ENCODE data around the gene SLC24A3.
A peak's percentile ranks its signal among the peaks of the same experiment; 100 is the strongest.

Gene SLC24A3

GRCh38 chr20:19401096-19401495 lies 188.7 kb downstream of the SLC24A3 start:
- DNase-seq (ENCODE audit: low read depth in 1 of 2, low spot score in 1 of 2): no peak
- in situ Hi-C loops (cut with HindIII; ENCODE audit: low pct_unique_long_range_greater_than_20kb, low sequenced_read_pairs): no loop called here
- TF ChIP-seq JUND (IDR thresholded peaks at IDR 0.05; ENCODE audit: low read depth): no peak

DNA sequence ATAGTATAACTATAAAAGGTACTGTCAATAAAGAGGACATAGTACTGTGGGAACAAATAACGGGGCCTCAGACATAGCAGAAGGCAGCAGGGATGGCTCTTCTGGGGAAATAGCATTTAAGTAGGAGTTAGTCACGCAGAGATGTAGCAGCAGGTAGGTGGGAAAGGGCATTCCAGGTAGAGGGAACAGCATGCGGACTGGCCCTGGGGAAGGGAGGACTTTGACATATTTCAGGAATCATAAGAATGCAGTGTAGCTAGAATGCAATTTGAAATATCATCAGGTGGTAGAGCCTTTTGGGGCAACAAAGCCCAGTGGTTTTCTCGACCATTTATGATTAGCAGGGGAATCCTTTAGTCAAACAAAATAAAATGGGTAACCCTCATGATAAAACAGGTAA lies 191.1 kb downstream of the SLC24A3 start:
- in situ Hi-C loops (cut with HindIII; ENCODE audit: low pct_unique_long_range_greater_than_20kb, low sequenced_read_pairs): no loop called here
- no peak for TF ChIP-seq JUND (IDR thresholded peaks at IDR 0.05; ENCODE audit: low read depth)
- peak in 1 of 2 experiments; percentile 85 for DNase-seq (ENCODE audit: low read depth in 1 of 2, low spot score in 1 of 2)

GRCh38 chr20:19404826-19405225 lies 192.4 kb downstream of the SLC24A3 start:
- no peak for TF ChIP-seq JUND (IDR thresholded peaks at IDR 0.05; ENCODE audit: low read depth)
- in situ Hi-C loops (cut with HindIII; ENCODE audit: low pct_unique_long_range_greater_than_20kb, low sequenced_read_pairs): no loop called here

GRCh38 chr20:19405958-19406357 lies 193.5 kb downstream of the SLC24A3 start:
- in situ Hi-C loops (cut with HindIII; ENCODE audit: low pct_unique_long_range_greater_than_20kb, low sequenced_read_pairs): no loop called here
- DNase-seq (ENCODE audit: low read depth in 1 of 2, low spot score in 1 of 2): peak in 1 of 2 experiments; percentile 64
- TF ChIP-seq JUND (IDR thresholded peaks at IDR 0.05; ENCODE audit: low read depth): no peak

More at GRCh38 chr20:19404826-19405225, 192.4 kb downstream of the SLC24A3 start:
- no peak for DNase-seq (ENCODE audit: low read depth in 1 of 2, low spot score in 1 of 2)

GRCh38 chr20:19406381-19406780 lies 193.9 kb downstream of the SLC24A3 start:
- TF ChIP-seq JUND (IDR thresholded peaks at IDR 0.05; ENCODE audit: low read depth): peak; percentile 79
- peak; percentile 41 to 93 for DNase-seq (ENCODE audit: low read depth in 1 of 2, low spot score in 1 of 2)
- in situ Hi-C loops (cut with HindIII; ENCODE audit: low pct_unique_long_range_greater_than_20kb, low sequenced_read_pairs): no loop called here

DNA sequence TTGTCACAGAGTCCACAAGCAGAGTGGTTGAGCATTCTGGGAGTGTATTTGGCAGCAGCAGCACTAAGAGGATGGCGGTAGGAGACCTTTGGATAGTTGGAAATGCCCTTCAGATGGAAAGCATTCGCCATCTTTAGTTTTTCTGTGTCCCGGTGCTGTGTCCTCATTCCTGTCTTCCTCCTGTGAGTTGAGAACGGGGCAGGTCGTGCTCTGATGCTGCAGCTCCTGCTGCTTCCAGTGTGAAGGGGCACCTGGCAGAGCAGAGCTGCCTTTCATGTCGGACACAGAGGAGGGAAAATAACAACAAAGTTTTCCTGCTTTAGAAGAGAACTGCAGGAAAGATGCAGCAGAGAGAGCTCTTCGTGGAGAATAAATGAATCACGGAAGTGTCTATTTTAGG lies 194.8 kb downstream of the SLC24A3 start:
- no peak for DNase-seq (ENCODE audit: low read depth in 1 of 2, low spot score in 1 of 2)
- in situ Hi-C loops (cut with HindIII; ENCODE audit: low pct_unique_long_range_greater_than_20kb, low sequenced_read_pairs): no loop called here
- no peak for TF ChIP-seq JUND (IDR thresholded peaks at IDR 0.05; ENCODE audit: low read depth)

DNA sequence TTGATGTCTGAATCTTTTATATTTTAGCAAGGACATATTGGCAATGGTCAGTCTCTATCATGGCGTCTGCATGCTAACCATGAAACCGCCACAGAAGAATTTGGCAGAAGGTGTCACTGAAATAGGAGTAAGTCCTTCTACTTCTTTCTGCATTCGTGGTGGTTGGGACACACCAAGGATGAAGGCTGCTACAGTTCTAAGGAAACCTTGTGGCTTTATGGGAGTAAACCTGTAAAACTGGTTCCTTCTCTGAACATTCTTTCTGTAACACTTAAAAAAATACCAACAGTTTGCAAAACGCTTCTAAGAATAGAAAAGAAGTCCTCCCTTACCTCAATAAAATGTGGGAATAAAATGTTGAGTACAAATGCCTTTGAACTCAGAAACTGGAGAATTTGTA lies 195.3 kb downstream of the SLC24A3 start:
- DNase-seq (ENCODE audit: low read depth in 1 of 2, low spot score in 1 of 2): peak in 1 of 2 experiments; percentile 91
- no peak; the same call in 1 of the 2 replicates for TF ChIP-seq JUND (IDR thresholded peaks at IDR 0.05; ENCODE audit: low read depth)
- in situ Hi-C loops (cut with HindIII; ENCODE audit: low pct_unique_long_range_greater_than_20kb, low sequenced_read_pairs): no loop called here

DNA sequence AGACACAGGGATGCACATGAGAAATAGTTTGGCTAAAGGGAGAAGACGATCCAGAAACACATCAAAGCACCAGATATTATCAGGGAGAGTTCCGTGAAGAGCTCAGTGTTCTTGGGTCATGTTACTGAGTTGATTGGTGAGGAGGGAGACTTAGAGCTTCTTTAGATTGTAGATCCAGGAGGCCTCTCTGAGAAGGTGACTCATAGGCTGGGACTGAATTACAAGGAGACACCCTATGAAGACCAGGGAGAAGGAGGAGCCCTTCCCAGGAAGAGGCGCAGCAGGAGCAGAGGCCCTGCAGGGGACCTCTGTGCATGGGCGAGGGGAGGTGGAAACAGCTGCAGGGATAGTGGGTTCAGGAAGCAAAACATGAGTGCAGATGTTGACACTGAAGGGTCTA lies 196.5 kb downstream of the SLC24A3 start:
- in situ Hi-C loops (cut with HindIII; ENCODE audit: low pct_unique_long_range_greater_than_20kb, low sequenced_read_pairs): no loop called here
- peak in 1 of 2 experiments; percentile 43 for DNase-seq (ENCODE audit: low read depth in 1 of 2, low spot score in 1 of 2)
- no peak for TF ChIP-seq JUND (IDR thresholded peaks at IDR 0.05; ENCODE audit: low read depth)

- no peak for TF ChIP-seq JUND (IDR thresholded peaks at IDR 0.05; ENCODE audit: low read depth)
- DNase-seq (ENCODE audit: low read depth in 1 of 2, low spot score in 1 of 2): no peak
- in situ Hi-C loops (cut with HindIII; ENCODE audit: low pct_unique_long_range_greater_than_20kb, low sequenced_read_pairs): no loop called here
These were observed 199.4 kb downstream of the SLC24A3 start for GRCh38 chr20:19411811-19412210.

- DNase-seq (ENCODE audit: low read depth in 1 of 2, low spot score in 1 of 2): peak in 1 of 2 experiments; percentile 33
- TF ChIP-seq JUND (IDR thresholded peaks at IDR 0.05; ENCODE audit: low read depth): no peak
- in situ Hi-C loops (cut with HindIII; ENCODE audit: low pct_unique_long_range_greater_than_20kb, low sequenced_read_pairs): no loop called here
These were observed 199.8 kb downstream of the SLC24A3 start for GRCh38 chr20:19412254-19412653.

DNA sequence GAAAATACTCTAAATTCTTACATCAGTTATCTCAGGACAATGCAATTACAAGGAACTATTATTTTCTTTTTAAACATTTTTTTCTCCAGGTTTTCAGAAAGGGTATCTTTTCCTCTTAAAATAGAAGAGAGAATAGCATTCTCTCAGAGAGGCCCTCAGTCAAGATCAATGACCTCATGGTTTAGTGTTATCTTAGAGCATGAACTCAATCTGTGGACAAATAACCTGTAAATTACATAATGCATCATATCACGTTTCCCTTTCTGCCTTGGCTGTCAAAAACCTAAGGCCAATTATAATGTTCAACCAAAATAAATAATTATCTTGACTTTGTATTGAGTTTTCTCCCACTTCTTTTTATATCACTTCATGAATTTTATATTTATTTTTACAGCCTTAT lies 202.2 kb downstream of the SLC24A3 start:
- no peak for DNase-seq (ENCODE audit: low read depth in 1 of 2, low spot score in 1 of 2)
- in situ Hi-C loops (cut with HindIII; ENCODE audit: low pct_unique_long_range_greater_than_20kb, low sequenced_read_pairs): no loop called here
- no peak for TF ChIP-seq JUND (IDR thresholded peaks at IDR 0.05; ENCODE audit: low read depth)

DNA sequence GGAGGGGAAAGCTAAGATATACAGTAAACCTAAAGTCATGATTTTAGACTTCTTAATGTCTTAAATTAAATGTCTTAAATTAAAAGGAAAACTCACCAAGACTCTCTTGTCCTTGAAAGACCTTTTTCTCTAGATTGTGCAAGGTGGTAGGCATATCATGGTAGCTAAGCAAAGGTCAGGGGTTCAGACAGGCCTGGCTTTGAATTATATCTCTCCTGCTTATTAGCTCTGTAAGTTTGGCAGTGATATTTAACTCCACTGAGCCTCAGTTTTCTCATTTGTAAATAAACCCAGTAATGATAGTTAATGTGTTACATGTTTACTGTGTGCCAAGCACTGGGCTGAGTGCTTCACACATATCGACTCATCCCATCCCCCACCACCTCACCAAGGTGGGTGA lies 203.3 kb downstream of the SLC24A3 start:
- no peak for TF ChIP-seq JUND (IDR thresholded peaks at IDR 0.05; ENCODE audit: low read depth)
- no peak for DNase-seq (ENCODE audit: low read depth in 1 of 2, low spot score in 1 of 2)
- in situ Hi-C loops (cut with HindIII; ENCODE audit: low pct_unique_long_range_greater_than_20kb, low sequenced_read_pairs): no loop called here

DNA sequence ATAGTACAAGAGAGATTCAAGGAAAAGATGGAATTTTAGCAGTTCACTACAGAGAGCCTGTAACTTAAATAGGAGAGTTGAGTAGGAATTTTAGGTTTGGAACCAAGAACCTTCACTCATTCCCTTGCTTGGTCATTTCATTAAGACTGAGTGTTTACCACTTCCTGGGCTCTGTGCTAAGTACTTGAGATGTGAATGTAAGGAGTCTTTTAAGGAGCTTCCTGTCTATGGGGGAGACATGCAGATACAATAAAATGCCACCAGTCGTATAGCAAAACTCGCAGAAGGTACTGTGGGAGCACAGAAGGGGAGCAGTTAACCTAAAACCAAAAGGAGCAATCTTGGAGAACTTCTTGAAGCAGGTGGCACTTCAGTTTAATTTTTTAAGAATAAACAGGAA lies 204.2 kb downstream of the SLC24A3 start:
- TF ChIP-seq JUND (IDR thresholded peaks at IDR 0.05; ENCODE audit: low read depth): no peak
- DNase-seq (ENCODE audit: low read depth in 1 of 2, low spot score in 1 of 2): no peak
- in situ Hi-C loops (cut with HindIII; ENCODE audit: low pct_unique_long_range_greater_than_20kb, low sequenced_read_pairs): no loop called here

- in situ Hi-C loops (cut with HindIII; ENCODE audit: low pct_unique_long_range_greater_than_20kb, low sequenced_read_pairs): no loop called here
- no peak for TF ChIP-seq JUND (IDR thresholded peaks at IDR 0.05; ENCODE audit: low read depth)
- no peak for DNase-seq (ENCODE audit: low read depth in 1 of 2, low spot score in 1 of 2)
These were observed 207.0 kb downstream of the SLC24A3 start for GRCh38 chr20:19419396-19419795.
